Stomach smooth muscle (tissue), 2 donors: ENCODE measurements around the gene MYZAP.

Experiments
- H3K27ac ChIP-seq: one replicate; pipeline ENCODE4 v1.7.0; 2013; ENCODE audit warnings: mild to moderate bottlenecking, low read length, inconsistent platforms
- H3K27me3 ChIP-seq, 2 donors: one replicate each; pipeline ENCODE4 v1.7.0; 2013; ENCODE audit warnings: low read length in 2 of 2; ENCODE audit not compliant: insufficient read depth in 2 of 2, control insufficient read depth in 1 of 2
- H3K36me3 ChIP-seq, 2 donors: one replicate each; pipeline ENCODE4 v1.7.0; 2013; ENCODE audit warnings: low read length in 2 of 2; ENCODE audit not compliant: control insufficient read depth in 2 of 2, insufficient read depth in 2 of 2
- H3K4me1 ChIP-seq: one replicate; pipeline ENCODE4 v1.7.0; 2013; ENCODE audit warnings: low read length; ENCODE audit not compliant: control insufficient read depth, insufficient read depth
- H3K4me3 ChIP-seq, 2 donors: one replicate each; pipeline ENCODE4 v1.7.0; 2013; ENCODE audit warnings: low read length in 2 of 2
- H3K9ac ChIP-seq, 2 donors: one replicate each; pipeline ENCODE4 v1.7.0; 2013; ENCODE audit warnings: low read length in 2 of 2, mild to moderate bottlenecking in 1 of 2
- H3K9me3 ChIP-seq, 2 donors: one replicate each; pipeline ENCODE4 v1.7.0; 2013; ENCODE audit warnings: low read length in 2 of 2; ENCODE audit not compliant: control insufficient read depth in 2 of 2
- donor health status: healthy.
- donor health status: Pancreatic carcinoma.

The MYZAP gene

DNA sequence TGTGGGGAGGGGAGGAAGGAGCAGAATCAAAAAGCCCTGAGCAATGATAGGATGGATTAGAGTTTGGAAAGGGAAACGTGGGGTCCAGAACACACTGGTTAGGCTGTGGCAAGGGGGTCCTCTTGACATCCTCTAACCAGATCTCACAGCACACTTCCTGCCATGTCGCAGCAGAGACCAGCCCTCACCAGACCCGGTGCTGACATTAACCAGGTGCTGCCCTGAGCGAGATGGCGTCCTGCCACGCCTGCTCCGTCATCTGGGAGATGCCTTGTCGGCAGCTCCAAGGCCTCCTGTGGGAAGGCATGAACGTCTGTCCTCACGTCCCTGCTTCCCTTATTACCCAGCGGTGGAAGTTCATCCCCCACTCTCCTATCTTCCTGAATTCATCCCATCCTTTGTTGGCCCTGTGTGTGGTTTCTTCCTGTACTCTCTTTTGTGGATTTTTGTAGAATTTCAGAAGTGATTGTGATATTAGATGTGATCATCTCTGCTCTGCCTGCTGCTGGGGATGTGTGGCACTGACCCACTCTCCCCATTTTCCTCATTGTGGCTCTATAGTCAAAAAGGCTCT is 29.4 kb upstream of the MYZAP start:
- peak overlapping the region in 1 of 2 donors; percentile 15 for H3K4me3 ChIP-seq
- H3K9ac ChIP-seq = peak overlapping the region in 1 of 2 donors; percentile 21
- H3K27me3 ChIP-seq = no peaks in the 10 kb centered on the region
- peaks cover 22% of the 10 kb centered on the region for H3K4me1 ChIP-seq
- H3K27ac ChIP-seq = peak overlapping the region; percentile 24
- no peaks in the 10 kb centered on the region for H3K9me3 ChIP-seq
- no peaks in the 10 kb centered on the region for H3K36me3 ChIP-seq

- Histone ChIP-seq H3K9me3 (no peaks in the 10 kb centered on the region), H3K9ac (no peak overlapping the region), H3K4me1 (peaks cover 22% of the 10 kb centered on the region), H3K4me3 (no peak overlapping the region), H3K36me3 (no peaks in the 10 kb centered on the region), H3K27ac (no peak overlapping the region), H3K27me3 (no peaks in the 10 kb centered on the region)
Observed at GRCh38 chr15:57563416-57563815, 28.3 kb upstream of the MYZAP start.

DNA sequence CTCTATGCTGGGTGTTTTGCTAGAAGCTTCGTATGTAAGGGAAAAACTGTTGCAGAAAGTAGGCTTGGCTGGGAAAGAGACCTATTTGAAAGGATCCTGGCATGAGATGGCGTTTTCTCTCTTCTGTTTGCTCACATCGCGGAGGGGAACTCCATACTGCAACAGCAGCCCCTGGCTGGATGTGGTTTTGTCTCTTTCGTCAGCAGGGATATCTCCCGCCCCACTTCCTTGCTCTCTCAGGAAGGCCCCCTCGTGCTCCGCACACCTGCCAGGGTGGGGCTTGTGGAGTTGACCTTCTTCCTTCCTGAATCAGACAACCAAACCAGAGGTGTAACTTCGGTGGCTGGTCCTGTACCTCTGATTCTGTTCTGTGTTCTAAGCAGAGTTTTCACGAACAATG is 26.4 kb upstream of the MYZAP start:
- no peak overlapping the region for H3K9ac ChIP-seq
- H3K27ac ChIP-seq = no peak overlapping the region
- H3K4me3 ChIP-seq = no peak overlapping the region
- H3K36me3 ChIP-seq = no peaks in the 10 kb centered on the region
- no peaks in the 10 kb centered on the region for H3K27me3 ChIP-seq
- H3K9me3 ChIP-seq = no peaks in the 10 kb centered on the region
- H3K4me1 ChIP-seq = peaks cover 18% of the 10 kb centered on the region

DNA sequence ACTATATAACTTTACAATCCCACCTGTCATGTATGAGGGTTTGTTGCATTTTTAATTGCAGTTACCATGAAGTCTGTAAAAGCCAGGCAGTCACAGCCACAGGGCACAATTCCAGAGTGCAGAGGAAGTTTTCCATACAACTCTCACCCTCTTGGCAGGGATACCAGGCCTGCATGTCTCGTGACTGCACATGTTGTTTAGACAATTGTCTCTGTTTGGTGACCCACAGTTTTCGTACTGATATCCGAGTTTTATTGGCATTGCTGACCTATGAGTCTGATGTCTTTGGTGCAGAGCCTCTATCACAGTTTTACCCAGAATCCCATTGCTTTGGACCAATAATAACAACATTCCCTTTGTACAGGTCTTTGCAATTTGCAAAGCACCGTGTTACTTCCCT is 24.9 kb upstream of the MYZAP start:
- H3K9me3 ChIP-seq = no peaks in the 10 kb centered on the region
- no peaks in the 10 kb centered on the region for H3K27me3 ChIP-seq
- H3K36me3 ChIP-seq = no peaks in the 10 kb centered on the region
- H3K9ac ChIP-seq = no peak overlapping the region
- H3K4me1 ChIP-seq = peaks cover 12% of the 10 kb centered on the region
- H3K4me3 ChIP-seq = no peak overlapping the region
- no peak overlapping the region for H3K27ac ChIP-seq

GRCh38 chr15:57567891-57568290 is 23.8 kb upstream of the MYZAP start:
- Histone ChIP-seq H3K27me3 (no peaks in the 10 kb centered on the region), H3K9me3 (no peaks in the 10 kb centered on the region), H3K27ac (no peak overlapping the region), H3K9ac (no peak overlapping the region), H3K36me3 (no peaks in the 10 kb centered on the region), H3K4me1 (peaks cover 3% of the 10 kb centered on the region), H3K4me3 (no peak overlapping the region)

- Histone ChIP-seq H3K27ac (no peak overlapping the region), H3K27me3 (no peaks in the 10 kb centered on the region)
Observed at GRCh38 chr15:57568299-57568698, 23.4 kb upstream of the MYZAP start.

GRCh38 chr15:57570340-57570739 is 21.4 kb upstream of the MYZAP start:
- H3K4me1 ChIP-seq = no peaks in the 10 kb centered on the region
- H3K9ac ChIP-seq = no peak overlapping the region
- H3K4me3 ChIP-seq = no peak overlapping the region
- H3K27me3 ChIP-seq = no peaks in the 10 kb centered on the region
- no peaks in the 10 kb centered on the region for H3K9me3 ChIP-seq
- no peaks in the 10 kb centered on the region for H3K36me3 ChIP-seq
- no peak overlapping the region for H3K27ac ChIP-seq

More at GRCh38 chr15:57568299-57568698, 23.4 kb upstream of the MYZAP start:
- Histone ChIP-seq H3K9ac (no peak overlapping the region), H3K4me3 (no peak overlapping the region), H3K9me3 (no peaks in the 10 kb centered on the region), H3K36me3 (no peaks in the 10 kb centered on the region), H3K4me1 (no peaks in the 10 kb centered on the region)

DNA sequence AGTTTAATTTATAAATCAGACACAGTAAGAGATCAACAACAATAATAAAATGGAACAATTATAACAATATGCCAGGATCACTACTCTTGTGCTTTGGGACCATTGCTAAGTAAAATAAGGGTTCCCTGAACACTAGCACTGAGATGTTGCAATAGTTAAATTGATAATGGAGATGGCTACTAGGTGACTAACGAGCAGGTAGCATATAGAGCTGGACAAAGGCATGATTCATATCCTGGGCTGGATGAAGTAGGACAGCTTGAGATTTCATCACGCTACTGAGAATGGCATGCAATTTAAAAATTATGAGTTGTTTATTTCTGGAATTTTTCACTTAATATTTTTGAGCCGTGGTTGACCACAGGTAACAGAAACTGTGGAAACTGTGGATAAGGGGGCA is 20.7 kb upstream of the MYZAP start:
- no peaks in the 10 kb centered on the region for H3K27me3 ChIP-seq
- H3K4me3 ChIP-seq = no peak overlapping the region
- no peak overlapping the region for H3K9ac ChIP-seq
- no peak overlapping the region for H3K27ac ChIP-seq
- no peaks in the 10 kb centered on the region for H3K9me3 ChIP-seq
- H3K4me1 ChIP-seq = no peaks in the 10 kb centered on the region
- H3K36me3 ChIP-seq = no peaks in the 10 kb centered on the region

DNA sequence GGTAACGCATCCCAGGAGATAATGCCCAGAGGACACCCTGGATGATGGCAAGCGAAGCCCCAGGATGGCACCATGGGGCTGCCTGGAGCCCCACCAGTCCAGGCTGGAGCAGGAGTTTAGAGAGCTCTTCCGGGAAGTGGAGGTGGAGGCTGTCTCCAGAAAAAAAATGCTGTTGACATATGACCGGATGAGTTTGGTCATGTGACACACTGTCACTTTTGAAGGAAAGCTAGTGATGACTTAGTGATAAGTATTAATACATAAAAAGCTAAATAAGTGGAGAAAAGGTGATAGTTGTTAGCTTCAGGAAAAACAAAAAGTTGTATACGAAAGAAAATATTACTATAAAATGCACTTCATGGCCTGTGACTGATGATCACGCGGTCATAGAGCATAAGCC is 20.0 kb upstream of the MYZAP start:
- no peaks in the 10 kb centered on the region for H3K27me3 ChIP-seq
- no peaks in the 10 kb centered on the region for H3K4me1 ChIP-seq
- H3K9ac ChIP-seq = no peak overlapping the region
- H3K36me3 ChIP-seq = no peaks in the 10 kb centered on the region
- H3K27ac ChIP-seq = no peak overlapping the region
- no peaks in the 10 kb centered on the region for H3K9me3 ChIP-seq
- H3K4me3 ChIP-seq = no peak overlapping the region

DNA sequence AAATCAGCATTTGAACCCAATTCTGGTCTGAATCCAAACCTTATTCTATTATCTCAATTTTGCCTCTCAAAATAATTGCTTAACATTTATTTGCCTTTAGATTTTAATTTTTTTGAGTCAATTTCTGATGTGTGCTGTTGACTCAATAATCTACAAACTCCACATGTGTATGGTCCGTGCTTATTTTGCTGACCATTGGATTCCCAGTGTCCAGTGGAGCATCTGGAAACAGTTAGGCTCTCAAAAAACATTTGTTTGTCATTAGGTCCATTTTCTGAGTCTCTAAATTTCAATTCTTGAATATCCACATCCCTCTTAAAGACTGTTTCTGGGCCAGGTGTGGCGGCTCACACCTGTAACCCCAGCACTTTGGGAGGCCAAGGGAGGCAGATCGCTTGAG is 19.2 kb upstream of the MYZAP start:
- H3K9ac ChIP-seq = no peak overlapping the region
- no peaks in the 10 kb centered on the region for H3K4me1 ChIP-seq
- no peaks in the 10 kb centered on the region for H3K9me3 ChIP-seq
- H3K36me3 ChIP-seq = no peaks in the 10 kb centered on the region
- H3K4me3 ChIP-seq = no peak overlapping the region
- H3K27ac ChIP-seq = no peak overlapping the region
- H3K27me3 ChIP-seq = no peaks in the 10 kb centered on the region

- H3K27ac ChIP-seq = no peak overlapping the region
- no peaks in the 10 kb centered on the region for H3K27me3 ChIP-seq
- no peaks in the 10 kb centered on the region for H3K4me1 ChIP-seq
- no peaks in the 10 kb centered on the region for H3K9me3 ChIP-seq
- no peaks in the 10 kb centered on the region for H3K36me3 ChIP-seq
- no peak overlapping the region for H3K4me3 ChIP-seq
- H3K9ac ChIP-seq = no peak overlapping the region
Observed at GRCh38 chr15:57573151-57573550, 18.6 kb upstream of the MYZAP start.
